Measurements from ENCODE around the gene STUM.

GRCh38 chr1:226569879-226570547 lies 21.4 kb downstream of the STUM start:
- TF ChIP-seq EZH2 (IDR thresholded peaks at IDR 0.05) (no peak), POLR2AphosphoS5 (IDR thresholded peaks at IDR 0.05; ENCODE audit: borderline replicate concordance, low read depth, low read length) (no peak)
